ENCODE data around the gene PYGO1.

The PYGO1 gene

DNA sequence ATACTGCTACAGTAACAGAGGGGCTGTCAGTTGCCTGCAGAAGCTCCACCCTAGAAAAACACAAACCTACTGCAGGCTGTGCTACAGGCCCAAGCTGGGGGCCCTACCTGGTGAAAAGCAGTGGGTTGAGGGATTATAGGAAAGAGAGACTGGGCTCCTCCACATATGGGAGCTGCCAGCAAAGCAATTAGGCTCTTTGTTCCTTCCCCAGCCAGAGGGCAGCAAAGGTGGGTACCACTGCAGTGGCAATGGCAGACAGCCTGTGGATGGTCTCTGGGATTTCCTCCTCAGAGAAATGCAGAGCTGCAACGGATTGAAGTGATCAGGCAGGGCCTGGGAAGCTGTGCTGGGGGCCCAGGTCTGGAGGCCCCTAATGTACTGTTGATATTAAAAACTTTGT is 61.0 kb downstream of the PYGO1 start:
- TF ChIP-seq, protein P1, sequence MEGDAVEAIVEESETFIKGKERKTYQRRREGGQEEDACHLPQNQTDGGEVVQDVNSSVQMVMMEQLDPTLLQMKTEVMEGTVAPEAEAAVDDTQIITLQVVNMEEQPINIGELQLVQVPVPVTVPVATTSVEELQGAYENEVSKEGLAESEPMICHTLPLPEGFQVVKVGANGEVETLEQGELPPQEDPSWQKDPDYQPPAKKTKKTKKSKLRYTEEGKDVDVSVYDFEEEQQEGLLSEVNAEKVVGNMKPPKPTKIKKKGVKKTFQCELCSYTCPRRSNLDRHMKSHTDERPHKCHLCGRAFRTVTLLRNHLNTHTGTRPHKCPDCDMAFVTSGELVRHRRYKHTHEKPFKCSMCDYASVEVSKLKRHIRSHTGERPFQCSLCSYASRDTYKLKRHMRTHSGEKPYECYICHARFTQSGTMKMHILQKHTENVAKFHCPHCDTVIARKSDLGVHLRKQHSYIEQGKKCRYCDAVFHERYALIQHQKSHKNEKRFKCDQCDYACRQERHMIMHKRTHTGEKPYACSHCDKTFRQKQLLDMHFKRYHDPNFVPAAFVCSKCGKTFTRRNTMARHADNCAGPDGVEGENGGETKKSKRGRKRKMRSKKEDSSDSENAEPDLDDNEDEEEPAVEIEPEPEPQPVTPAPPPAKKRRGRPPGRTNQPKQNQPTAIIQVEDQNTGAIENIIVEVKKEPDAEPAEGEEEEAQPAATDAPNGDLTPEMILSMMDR (IDR thresholded peaks at IDR 0.05), result no peak
- no peak overlapping the region for H3K27ac ChIP-seq
- H3K4me3 ChIP-seq, result no peak overlapping the region
- DNase-seq (ENCODE audit: low spot score), result no peak

DNA sequence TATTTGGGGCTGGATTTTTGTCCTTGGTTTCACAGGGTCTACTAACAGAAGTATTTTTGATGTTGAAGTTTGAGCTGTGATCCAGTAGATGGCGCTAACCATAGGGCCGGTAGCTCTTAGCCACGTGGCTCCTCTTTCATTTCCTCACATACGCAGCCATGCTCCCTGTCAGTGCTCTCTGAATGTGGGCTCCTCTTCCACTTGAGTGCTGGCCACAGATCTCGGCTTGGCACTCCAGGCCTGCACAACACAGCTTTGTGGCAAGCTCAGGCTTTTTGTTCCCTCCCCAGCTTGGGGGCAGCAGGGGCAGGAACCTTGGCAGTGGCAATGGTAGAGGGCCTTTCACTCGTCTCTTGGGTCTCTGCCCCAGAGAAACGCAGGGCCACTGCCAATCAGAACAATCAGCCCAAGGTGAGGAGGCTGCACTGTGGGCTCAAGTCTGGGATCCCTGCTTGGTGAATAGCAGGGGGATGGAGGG is 61.5 kb downstream of the PYGO1 start:
- DNase-seq (ENCODE audit: low spot score), result no peak
- TF ChIP-seq, protein P1 (IDR thresholded peaks at IDR 0.05), result peak; percentile 13
- Histone ChIP-seq H3K4me3 (no peak overlapping the region), H3K27ac (no peak overlapping the region)

DNA sequence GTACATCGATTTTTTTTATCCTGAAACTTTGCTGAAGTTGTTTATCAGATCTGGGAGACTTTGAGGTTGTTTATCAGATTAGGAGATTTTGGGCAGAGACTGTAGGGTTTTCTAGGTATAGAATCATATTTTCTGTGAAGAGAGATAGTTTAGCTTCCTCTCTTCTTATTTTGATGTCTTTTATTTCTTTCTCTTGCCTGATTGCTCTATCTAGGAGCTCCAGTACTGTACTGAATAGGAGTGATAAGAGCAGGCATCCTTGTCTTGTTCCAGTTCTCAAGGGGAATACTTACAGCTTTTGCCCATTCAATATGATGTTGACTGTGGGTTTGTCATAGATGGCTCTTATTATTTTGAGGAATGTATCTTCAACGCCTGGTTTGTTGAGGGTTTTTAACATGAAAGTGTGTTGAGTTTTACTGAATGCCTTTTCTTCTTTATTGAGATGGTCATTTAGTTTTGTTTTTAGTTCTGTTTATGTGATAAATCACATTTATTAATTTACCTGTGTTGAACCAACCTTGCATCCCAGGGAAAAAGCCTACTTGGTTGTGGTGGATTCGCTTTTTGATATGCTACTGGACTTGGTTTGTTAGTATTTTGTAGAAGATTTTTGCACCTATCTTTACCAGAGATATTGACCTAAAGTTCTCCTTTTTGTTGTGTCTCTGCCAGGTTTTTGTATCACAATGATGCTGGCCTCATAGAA is 65.2 kb downstream of the PYGO1 start:
- Histone ChIP-seq H3K4me3 (no peak overlapping the region), H3K27ac (no peak overlapping the region)
- DNase-seq (ENCODE audit: low spot score), result no peak
- TF ChIP-seq, protein P1 (IDR thresholded peaks at IDR 0.05), result no peak

DNA sequence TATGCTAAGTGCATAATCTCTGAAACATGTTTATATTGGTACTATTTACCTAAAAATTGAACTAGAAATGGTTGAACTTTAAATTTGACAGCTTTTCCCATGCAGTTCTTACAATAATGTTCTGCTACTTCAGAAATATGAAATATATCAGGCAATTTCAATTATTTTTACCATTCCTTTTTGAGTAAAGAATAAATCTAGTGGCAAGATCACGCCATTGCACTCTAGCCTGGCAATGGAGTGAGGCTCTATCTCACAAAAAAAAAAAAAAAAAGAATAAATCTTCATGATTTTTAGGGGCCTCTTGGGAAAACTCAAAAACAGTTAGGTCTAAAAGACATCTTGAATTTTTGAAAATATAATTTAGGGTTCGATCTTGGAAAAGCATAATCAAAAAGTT is 69.5 kb downstream of the PYGO1 start:
- TF ChIP-seq, protein P1 (IDR thresholded peaks at IDR 0.05), result no peak
- H3K27ac ChIP-seq, result no peak overlapping the region
- H3K4me3 ChIP-seq, result no peak overlapping the region
- DNase-seq (ENCODE audit: low spot score), result no peak

DNA sequence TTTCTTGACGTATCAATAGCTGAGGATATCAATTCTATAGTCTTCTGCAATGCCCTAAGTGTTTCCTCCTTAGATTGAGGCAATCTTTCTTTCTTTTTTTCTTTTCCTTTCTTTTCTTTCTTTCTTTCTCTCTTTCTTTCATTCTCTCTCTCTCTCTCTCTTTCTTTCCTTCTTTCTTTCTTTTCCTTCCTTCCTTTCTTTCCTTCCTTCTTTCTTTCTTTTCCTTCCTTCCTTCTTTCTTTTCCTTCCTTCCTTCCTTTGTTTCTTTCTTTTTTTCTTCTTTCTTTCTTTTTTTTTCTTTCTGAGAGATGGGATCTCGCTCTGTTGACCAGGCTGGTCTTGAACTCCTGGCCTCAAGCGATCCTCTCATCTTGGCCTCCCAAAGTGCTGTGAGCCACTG is 70.1 kb downstream of the PYGO1 start:
- no peak overlapping the region for H3K4me3 ChIP-seq
- no peak overlapping the region for H3K27ac ChIP-seq
- DNase-seq (ENCODE audit: low spot score), result no peak
- TF ChIP-seq, protein P1 (IDR thresholded peaks at IDR 0.05), result no peak

DNA sequence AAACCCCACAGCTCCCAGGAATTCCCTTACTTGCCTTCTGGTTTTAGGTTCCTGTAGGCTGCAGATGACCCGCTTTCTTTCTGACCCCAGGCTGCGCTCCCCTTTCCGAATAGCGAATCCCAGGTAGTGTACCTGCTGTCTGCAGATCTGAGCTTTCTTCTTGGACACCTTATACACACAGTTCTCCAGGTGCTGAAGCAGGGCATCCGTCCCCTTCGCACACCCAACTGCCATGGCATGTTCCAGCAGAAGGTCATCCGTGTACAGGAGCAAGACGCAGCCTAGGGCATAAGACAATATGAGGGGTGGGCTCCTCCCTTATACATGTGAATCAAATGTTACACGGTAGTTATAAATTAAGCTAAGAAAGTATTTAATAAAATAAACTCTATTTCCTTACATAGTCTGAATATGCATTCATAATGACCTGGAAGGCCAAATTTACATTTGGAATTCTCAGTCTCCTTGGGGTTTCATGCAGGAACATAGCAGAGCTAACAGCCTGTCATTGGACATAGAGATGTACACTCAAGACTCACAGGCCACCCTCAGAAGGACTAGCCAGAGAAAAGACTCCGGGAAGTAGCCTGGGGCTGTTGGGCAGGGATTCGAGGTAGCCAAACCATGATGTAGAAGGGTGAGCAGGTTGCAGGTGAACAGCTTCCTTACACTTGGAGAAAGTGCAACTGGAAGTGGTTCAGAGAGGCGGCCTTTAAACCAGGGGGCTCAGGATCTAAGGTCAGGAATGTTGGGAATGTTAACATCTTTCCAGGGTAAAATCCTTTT is 72.0 kb downstream of the PYGO1 start:
- H3K4me3 ChIP-seq, result no peak overlapping the region
- DNase-seq (ENCODE audit: low spot score), result no peak
- TF ChIP-seq, protein P1 (IDR thresholded peaks at IDR 0.05), result no peak
- H3K27ac ChIP-seq, result no peak overlapping the region
